Midbrain (tissue), 1 donor: ENCODE data around the gene MAP3K15.
"Not testable (repeated sequence)": the region's sequence is repeated elsewhere in the genome, so short reads cannot be mapped to it uniquely, and the experiment has no call there.

Experiments used
- DNase-seq: peaks from one replicate; lab custom pipeline; 2025; lab: John Stamatoyannopoulos, UW

Gene MAP3K15

GRCh38 chrX:19532709-19533108, 17.4 kb upstream of the MAP3K15 start:
- DNase-seq, result no peak

DNA sequence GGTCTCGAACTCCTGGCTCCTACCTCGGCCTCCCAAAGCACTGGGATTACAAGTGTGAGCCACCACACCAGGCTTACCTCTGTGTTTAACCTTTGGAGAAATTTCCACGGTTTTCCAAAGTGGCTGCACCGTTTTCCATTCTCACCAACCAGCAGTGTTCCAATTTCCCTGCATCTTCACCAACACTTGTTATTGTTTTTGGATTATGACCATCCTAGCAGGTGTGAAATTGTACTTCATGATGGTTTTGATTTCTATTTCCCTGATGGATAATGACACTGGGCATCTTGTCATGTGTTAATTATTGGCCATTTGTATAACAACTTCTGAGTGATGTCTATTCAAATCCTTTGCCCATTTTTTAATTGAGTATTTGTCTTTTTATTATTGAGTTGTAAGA, 2.7 kb upstream of the MAP3K15 start:
- DNase-seq, result no peak

DNA sequence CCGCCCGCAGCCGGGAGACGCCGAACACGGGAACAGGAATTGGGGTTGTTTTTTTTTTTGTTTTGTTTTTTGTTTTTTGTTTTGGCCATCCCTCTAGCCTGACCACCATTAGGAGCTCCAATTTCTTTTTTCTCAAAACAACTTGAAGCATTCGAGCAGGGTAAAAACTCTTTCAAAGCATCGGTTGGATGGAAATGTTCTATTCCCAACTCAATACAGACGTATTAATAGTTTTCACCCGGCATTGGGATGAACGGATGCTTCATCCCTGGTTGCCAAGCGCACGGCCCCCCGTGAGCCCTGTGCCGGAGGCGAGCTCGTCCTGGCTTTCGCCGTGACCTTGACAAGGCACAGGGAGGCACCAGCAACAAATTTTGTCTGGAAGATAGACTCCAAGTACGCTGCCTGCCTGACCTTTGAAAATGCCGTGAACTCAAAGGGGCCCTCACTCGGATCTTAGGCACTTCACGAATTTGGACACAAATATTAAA, 352 bp upstream of the MAP3K15 start:
- DNase-seq, result no peak

GRCh38 chrX:19513383-19513782, 1.9 kb downstream of the MAP3K15 start:
- DNase-seq, result no peak

DNA sequence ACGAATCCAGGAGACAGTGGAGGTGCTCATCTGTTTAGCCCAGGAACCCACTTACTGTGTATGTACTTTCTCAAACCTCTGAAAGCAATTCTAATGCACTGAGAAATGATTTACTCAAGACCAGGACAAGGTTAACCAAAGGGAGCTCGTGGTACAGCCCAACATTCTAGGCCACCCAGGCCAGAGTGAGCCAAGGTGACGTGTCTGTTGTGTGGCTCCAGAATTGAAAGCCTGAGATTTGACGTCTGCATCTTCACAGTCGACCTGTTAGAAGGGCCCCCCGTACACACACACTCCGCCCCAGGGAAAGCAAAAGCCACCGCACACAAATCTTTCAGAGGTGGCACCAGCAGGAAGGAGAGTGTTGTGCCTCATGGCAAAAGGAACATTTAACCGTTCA, 2.3 kb downstream of the MAP3K15 start:
- no peak for DNase-seq

DNA sequence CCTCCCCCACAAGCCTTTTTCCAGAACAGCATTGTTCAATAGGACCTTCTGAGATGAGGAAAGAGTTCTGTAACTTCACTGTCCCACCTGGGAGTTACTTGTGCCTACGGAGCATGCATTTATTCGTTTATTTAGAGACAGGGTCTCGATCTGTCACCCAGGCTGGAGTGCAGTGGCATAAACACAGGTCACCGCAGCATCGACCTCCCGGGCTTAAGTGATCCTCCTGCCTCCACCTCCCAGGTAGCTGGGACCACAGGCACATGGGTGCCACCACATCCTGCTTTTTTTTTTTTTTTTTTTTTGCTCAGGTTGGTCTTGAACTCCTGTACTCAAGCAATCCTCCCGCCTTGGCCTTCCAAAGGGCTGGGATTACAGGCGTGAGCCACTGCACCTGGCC, 2.9 kb downstream of the MAP3K15 start:
- no peak for DNase-seq

DNA sequence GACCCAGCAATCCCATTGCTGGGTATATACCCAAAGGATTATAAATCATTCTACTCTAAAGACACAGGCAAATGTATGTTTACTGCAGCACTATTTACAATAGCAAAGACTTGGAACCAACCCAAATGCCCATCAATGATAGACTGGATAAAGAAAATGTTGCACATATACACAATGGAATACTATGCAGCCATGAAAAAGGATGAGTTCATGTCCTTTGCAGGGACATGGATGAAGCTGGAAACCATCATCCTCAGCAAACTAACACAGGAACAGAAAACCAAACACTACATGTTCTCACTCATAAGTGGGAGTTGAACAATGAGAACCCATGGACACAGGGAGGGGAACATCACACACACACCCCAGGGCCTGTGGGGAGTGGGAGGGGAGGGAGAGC, 3.5 kb downstream of the MAP3K15 start:
- DNase-seq, result not testable (repeated sequence)

DNA sequence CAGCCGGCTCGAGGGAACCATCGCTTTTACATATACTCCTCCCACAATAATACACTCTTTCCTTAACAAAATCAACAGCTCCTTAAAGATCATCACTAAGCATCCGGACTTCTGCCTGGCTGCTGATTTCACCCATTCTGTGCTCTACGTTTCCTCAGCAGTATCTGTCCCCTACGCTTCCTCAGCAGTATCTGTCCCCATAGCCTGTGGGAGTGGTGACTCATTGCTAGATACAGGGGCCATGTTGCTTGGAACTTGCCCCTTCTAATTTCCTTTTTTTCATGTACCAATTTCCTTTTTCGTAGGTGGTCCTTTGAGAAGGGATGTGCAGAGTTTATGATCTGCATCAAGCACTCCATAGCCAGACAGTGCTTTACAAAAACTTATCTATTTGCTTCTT, 18.6 kb downstream of the MAP3K15 start:
- DNase-seq, result no peak

DNA sequence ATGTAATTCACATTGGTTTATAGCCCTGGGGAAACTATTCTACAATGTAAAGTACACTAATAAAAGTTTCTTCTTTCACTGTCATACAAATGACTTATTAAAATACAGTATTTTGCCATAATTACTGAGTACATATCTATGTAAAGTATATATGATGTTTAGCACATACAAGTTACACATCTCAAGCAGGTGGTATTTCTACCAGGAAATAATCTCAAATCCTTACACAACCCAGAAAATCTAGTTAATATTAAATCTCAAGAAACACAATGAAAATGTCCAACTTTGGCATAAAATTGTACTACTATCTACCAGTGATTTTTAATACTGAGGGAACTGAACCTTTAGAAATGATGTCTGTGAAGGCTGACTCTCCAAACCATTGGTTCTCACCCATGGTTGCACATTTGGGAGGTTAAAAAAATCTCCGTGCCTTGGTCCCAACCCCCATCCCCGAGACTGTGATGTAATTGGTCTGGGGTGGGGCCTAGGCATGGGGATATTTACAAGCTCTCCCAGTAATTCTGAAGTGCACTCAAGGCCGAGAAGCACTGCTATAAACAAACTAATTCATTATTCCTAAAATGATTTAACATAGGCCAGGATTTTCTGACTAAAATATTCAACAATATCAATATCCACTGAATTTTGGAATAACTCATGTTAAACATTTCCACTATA, 27.6 kb downstream of the MAP3K15 start:
- no peak for DNase-seq

DNA sequence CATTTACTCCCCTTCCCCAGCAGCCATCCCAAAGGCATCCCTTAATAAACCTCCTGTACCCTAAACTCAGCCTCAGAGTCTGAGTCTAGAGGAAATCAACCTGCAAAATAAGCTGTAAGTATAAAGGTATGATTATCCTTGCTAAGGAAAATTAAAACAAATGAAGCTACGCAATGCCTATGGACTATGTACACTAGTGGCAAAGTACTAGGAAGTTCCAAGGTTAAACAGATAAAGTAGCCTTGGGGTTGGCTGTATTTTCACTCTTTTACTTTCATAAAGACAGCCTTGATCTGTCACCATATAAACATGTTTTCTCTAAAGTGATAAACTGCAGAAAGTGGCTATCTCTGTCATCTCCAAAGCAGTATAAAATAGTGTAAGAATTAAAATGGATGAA, 35.9 kb downstream of the MAP3K15 start:
- DNase-seq, result no peak

DNA sequence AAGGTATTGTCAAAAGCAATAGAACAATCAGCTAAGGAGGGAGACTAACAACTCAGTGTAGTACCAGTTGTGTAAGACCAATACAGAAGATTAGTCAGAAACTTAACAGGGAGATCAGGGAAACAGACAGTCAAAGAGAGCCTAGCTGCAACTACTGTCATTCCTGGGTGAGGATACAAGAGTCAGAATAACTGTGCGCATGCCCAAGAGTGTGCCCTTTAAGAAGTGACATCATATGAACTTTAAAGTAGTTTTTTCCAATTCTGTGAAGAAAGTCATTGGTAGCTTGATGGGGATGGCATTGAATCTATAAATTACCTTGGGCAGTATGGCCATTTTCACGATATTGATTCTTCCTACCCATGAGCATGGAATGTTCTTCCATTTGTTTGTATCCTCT, 46.9 kb downstream of the MAP3K15 start:
- DNase-seq, result not testable (repeated sequence)

DNA sequence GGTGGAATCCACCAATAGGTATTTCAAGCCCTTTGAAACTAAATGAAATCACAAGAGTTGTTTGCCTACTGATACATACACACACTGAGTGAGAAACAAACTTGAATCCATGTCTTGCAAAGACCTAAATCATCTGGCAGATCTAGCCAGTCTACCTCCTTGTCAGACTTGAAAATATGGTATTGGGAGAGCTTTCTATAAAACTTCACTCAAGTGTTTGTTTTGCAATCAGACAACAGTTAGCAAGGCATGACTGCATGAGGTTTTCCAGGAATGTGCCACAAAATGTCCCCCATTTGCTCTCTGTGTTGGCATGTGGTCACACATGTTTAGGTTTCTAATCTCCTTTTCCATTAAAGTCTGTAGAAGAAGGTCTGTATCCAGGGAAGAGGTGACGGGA, 52.4 kb downstream of the MAP3K15 start:
- DNase-seq, result no peak

- DNase-seq, result no peak
Observed at GRCh38 chrX:19462231-19462630, 53.1 kb downstream of the MAP3K15 start.

DNA sequence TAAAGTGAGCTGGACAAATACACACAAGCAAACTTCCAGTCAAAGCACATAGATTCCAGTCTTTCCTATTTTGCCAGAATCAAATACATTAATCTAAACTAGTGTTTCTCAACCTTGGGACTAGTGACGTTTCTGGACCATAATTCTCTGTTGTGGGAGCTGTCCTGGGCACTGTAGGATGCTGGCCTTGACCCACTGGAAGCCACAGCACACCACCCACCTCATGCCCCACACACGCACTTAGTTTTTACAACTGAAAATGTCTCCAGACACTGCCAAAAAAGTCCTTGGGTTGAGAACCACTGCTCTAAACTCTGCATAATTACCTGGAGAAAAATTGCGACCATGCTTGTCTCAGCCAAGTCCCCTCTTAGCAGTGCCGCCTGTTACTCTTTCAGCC, 57.6 kb downstream of the MAP3K15 start:
- DNase-seq, result no peak

GRCh38 chrX:19448077-19448476, 67.2 kb downstream of the MAP3K15 start:
- DNase-seq, result no peak

GRCh38 chrX:19446397-19446796, 68.9 kb downstream of the MAP3K15 start:
- no peak for DNase-seq

GRCh38 chrX:19445772-19446171, 69.5 kb downstream of the MAP3K15 start:
- not testable (repeated sequence) for DNase-seq

GRCh38 chrX:19443869-19444526, 71.3 kb downstream of the MAP3K15 start:
- no peak for DNase-seq

DNA sequence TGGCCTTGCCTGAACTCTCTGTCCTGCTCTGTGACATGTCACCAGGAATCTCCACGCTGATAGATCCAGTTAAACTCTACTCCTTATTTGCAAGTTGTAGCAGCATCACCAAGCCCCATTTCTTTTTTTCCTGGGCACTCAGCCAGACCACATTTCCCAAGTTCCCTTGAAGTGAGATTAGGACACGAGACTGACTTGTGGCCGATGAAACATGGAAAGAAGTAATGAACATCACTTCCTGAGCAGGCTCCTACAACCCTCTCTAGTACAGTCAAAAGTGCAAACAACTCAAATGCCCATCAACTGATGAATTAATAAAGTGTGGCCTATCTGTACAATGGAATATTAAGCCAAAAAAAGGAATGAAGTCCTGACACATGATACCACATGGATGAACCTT, 74.6 kb downstream of the MAP3K15 start:
- DNase-seq, result no peak

- not testable (repeated sequence) for DNase-seq
Observed at GRCh38 chrX:19422661-19423060, 92.6 kb downstream of the MAP3K15 start.

DNA sequence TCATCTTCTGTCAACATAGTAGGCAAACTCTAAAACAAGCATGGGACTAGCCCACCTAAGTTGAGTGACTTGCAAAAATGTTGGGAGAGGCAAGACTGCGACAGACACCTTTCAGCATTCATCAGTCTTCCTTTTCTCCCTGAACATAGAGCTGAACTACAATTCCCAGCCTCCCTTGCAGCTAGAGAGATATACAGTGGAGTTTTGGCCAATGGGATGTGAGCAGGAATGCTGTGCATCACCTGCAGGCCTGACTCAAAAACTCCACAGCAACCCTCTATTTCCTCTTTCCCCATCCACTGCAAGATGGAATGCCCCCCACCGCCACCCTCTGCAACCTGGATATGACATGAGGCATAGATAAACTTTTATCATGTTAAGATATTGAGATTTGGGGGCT, 105.0 kb downstream of the MAP3K15 start:
- DNase-seq, result no peak

GRCh38 chrX:19403696-19404095, 111.6 kb downstream of the MAP3K15 start:
- no peak for DNase-seq

- DNase-seq, result no peak
Observed at GRCh38 chrX:19392703-19393102, 122.6 kb downstream of the MAP3K15 start.

DNA sequence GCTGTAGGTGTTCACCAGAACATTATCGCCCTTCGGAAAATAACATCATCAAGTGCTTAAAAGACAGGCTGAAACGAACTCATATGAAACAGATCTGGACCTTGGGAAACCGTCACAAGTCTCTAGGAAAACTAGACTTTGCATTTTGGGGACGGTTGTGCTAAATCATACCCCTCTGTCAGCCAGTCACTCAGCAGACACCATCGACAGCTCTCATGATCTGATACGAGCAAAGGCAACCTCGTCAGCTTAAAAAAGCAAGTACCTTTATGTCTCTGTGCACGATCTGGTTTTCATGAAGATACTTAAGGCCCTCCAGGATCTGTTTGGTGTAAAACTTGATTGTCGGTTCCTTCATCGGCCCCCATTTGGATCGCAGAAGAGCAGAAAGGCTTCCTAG, 123.2 kb downstream of the MAP3K15 start:
- no peak for DNase-seq
